K562 (cell line): ENCODE measurements around the gene PIK3R2. TPM values are rescaled to one million over a fixed set of nuclear protein-coding genes. Genes with fewer than 3 reads are reported as not detected.

Source experiments
- BCOR ChIP-seq: fragments of 450-650 bp; IDR thresholded peaks from 2 replicates; pipeline ENCODE4 v1.6.1; 2016
- JUNB ChIP-seq: fragments of 450-650 bp; formaldehyde crosslinking; conservative IDR thresholded peaks from 2 replicates; pipeline ENCODE4 v1.4.0; 2020; ENCODE audit warnings: mild to moderate bottlenecking
- KAT7 ChIP-seq: sonication (generic); formaldehyde crosslinking; IDR thresholded peaks from 2 replicates; pipeline ENCODE4 v1.8.0; 2022; ENCODE audit warnings: missing genetic modification reagents, mild to moderate bottlenecking, borderline replicate concordance
- KDM1A ChIP-seq, 2 experiments: fragments of 450-650 bp; IDR thresholded peaks; 2 replicates each; pipeline ENCODE4 v1.6.1; 2016; ENCODE audit warnings: mild to moderate bottlenecking in 2 of 2
- KLF13 ChIP-seq: fragments of 450-650 bp; IDR thresholded peaks from 2 replicates; pipeline ENCODE4 v1.6.1; 2016; ENCODE audit warnings: missing genetic modification characterization, low read depth, mild to moderate bottlenecking, missing compliant biosample characterization, moderate library complexity, borderline replicate concordance
- NR1H2 ChIP-seq: sonication (generic); formaldehyde crosslinking; IDR thresholded peaks from 2 replicates; pipeline ENCODE4 v1.4.0; 2020; ENCODE audit warnings: mild to moderate bottlenecking, missing genetic modification reagents
- PHF21A ChIP-seq: fragments of 450-650 bp; IDR thresholded peaks from 2 replicates; pipeline ENCODE4 v1.6.1; 2017; ENCODE audit warnings: low read depth, borderline replicate concordance
- PTBP1 ChIP-seq: fragments of 200-400 bp; formaldehyde crosslinking; IDR thresholded peaks from 2 replicates; pipeline ENCODE4 v1.6.1; 2017; ENCODE audit warnings: low read depth, low read length
- RBM22 ChIP-seq: fragments of 200-400 bp; formaldehyde crosslinking; IDR thresholded peaks from 2 replicates; pipeline ENCODE4 v1.6.1; 2018; ENCODE audit warnings: low read length, low read depth; ENCODE audit not compliant: poor library complexity, severe bottlenecking
- RBM25 ChIP-seq: fragments of 200-400 bp; formaldehyde crosslinking; IDR thresholded peaks from 2 replicates; pipeline ENCODE4 v1.6.1; 2018; ENCODE audit warnings: low read length, low read depth, moderate library complexity; ENCODE audit not compliant: severe bottlenecking
- SMARCA5 ChIP-seq: fragments of 450-650 bp; IDR thresholded peaks from 2 replicates; pipeline ENCODE4 v1.6.1; 2016
- ZNF445 ChIP-seq: fragments of 250-450 bp; sonication (Bioruptor Pico); IDR thresholded peaks from 2 replicates; pipeline ENCODE4 v1.4.0; 2020; ENCODE audit warnings: low read depth, mild to moderate bottlenecking, moderate library complexity
- polyA plus RNA-seq, 8 experiments: library from polyadenylated mRNA; depleted of rRNA in 4 of 8; stranded (reverse) in 5 of 8; unstranded in 3 of 8; fragments of >200 nt; fragmentation: Nextera tagmentation in 2 of 8; fragmentation: Illumina TruSeq in 1 of 8; extraction: Ambion mirVana in 2 of 8; extraction: Trizol in 1 of 8; gene quantifications; 2 replicates each; pipeline versions ENCODE4 v1.2.1 to v1.2.3, GENCODE V29; 2011 to 2014; ENCODE audit warnings: inconsistent platforms in 1 of 8, missing spikeins in 1 of 8
- total RNA-seq, 7 experiments: library from RNA; depleted of rRNA in 6 of 7; stranded (reverse); fragments of >200 nt in 6 of 7; fragmentation: Illumina TruSeq in 2 of 7; extraction: Trizol in 2 of 7; gene quantifications; 2 replicates each; pipeline versions ENCODE4 v1.2.1 to v1.2.3, GENCODE V29; 2011 to 2021; ENCODE audit warnings: low replicate concordance in 1 of 7
- TF ChIP-seq, protein P1 (sequence below): fragments of 450-650 bp; IDR thresholded peaks from 2 replicates; pipeline ENCODE4 v1.6.1; 2016
- TF ChIP-seq, protein P2 (sequence below), 2 experiments: fragments of 450-650 bp in 1 of 2; IDR thresholded peaks; 2 replicates each; pipeline ENCODE4 v1.6.1; 2011 to 2017; ENCODE audit warnings: low read depth in 2 of 2, antibody characterized with exemption in 1 of 2, borderline replicate concordance in 1 of 2, low read length in 1 of 2, mild to moderate bottlenecking in 1 of 2, mixed read lengths in 1 of 2; ENCODE audit not compliant: control insufficient read depth in 1 of 2

Gene PIK3R2
- total and polyA plus RNA-seq, 9 of the 15 experiments (the other 6 are each of a cell fraction or from before 2014, with no cell fraction given), result 0.39 to 37.9 (median 5.3) TPM

DNA sequence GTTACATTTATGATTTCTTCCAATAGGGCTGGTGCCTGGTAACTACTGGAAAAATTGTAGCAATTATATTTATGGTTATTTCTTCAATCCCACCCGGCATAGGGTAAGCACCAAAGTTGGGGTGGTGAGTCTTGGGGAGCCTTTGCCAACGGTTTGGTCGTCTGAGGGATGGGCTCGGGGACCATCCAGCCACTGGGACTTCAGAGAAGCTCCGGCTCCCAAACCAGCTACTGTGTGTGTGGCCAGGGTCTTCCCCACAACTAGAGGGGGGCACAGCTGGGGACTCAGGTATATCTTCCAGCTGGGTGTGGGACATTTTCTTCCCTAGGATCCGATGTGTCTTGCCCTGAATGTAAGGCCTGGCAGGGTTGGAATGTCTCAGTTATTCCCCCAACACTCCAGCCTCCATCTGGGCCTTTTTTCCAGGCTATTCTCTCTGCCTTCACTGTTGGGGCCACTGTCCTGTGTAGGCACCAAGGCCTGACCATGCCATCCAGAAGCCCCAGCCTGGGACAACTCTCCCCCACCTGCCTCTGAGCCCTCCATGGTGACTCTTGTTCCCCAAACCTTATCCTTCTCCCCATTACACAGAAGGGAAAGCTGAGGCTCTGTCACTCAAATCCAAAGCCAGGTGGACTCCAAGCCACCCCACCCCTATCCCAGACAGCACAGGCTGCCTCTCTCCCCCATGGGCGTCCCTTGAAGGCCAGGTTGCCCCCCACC is 19.5 kb downstream of the PIK3R2 start (continued):
- TF ChIP-seq, protein P1, sequence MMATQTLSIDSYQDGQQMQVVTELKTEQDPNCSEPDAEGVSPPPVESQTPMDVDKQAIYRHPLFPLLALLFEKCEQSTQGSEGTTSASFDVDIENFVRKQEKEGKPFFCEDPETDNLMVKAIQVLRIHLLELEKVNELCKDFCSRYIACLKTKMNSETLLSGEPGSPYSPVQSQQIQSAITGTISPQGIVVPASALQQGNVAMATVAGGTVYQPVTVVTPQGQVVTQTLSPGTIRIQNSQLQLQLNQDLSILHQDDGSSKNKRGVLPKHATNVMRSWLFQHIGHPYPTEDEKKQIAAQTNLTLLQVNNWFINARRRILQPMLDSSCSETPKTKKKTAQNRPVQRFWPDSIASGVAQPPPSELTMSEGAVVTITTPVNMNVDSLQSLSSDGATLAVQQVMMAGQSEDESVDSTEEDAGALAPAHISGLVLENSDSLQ, result peak; percentile 48
- TF ChIP-seq JUNB (CRISPR knock-in tag) (no peak), KDM1A (IDR thresholded peaks at IDR 0.05) (peak; percentile 76 to 90), KLF13 (tag) (no peak), PHF21A (no peak), NR1H2 (CRISPR knock-in tag) (no peak), SMARCA5 (peak; percentile 73), PTBP1 (0 out of 2 replicates have a peak, but pooled peaks have one; percentile 31), ZNF445 (CRISPR knock-in tag) (no peak), KAT7 (CRISPR knock-in tag) (no peak), BCOR (peak; percentile 96), RBM22 (no peak), RBM25 (peak; percentile 80)
- TF ChIP-seq, protein P2, sequence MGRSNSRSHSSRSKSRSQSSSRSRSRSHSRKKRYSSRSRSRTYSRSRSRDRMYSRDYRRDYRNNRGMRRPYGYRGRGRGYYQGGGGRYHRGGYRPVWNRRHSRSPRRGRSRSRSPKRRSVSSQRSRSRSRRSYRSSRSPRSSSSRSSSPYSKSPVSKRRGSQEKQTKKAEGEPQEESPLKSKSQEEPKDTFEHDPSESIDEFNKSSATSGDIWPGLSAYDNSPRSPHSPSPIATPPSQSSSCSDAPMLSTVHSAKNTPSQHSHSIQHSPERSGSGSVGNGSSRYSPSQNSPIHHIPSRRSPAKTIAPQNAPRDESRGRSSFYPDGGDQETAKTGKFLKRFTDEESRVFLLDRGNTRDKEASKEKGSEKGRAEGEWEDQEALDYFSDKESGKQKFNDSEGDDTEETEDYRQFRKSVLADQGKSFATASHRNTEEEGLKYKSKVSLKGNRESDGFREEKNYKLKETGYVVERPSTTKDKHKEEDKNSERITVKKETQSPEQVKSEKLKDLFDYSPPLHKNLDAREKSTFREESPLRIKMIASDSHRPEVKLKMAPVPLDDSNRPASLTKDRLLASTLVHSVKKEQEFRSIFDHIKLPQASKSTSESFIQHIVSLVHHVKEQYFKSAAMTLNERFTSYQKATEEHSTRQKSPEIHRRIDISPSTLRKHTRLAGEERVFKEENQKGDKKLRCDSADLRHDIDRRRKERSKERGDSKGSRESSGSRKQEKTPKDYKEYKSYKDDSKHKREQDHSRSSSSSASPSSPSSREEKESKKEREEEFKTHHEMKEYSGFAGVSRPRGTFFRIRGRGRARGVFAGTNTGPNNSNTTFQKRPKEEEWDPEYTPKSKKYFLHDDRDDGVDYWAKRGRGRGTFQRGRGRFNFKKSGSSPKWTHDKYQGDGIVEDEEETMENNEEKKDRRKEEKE (IDR thresholded peaks at IDR 0.05; ENCODE audit: borderline replicate concordance in 1 of 2, control insufficient read depth in 1 of 2, low read depth in 2 of 2, low read length in 1 of 2), result no peak
- TF ChIP-seq, all 486 proteins: peak for 12
